ENCODE results near the gene TNPO3.
"Not testable (repeated sequence)": the region's sequence is repeated elsewhere in the genome, so short reads cannot be mapped to it uniquely, and the experiment has no call there.

Gene TNPO3

GRCh38 chr7:128963327-128963757 lies 91.6 kb downstream of the TNPO3 start:
- DNase-seq (ENCODE audit: extremely low read depth in 1 of 2, low read depth in 1 of 2), result no peak

- DNase-seq (ENCODE audit: extremely low read depth in 1 of 2, low read depth in 1 of 2), result no peak
Measured at GRCh38 chr7:128962899-128963298, 92.0 kb downstream of the TNPO3 start.

GRCh38 chr7:128961030-128961659 lies 93.8 kb downstream of the TNPO3 start:
- no peak for DNase-seq (ENCODE audit: extremely low read depth in 1 of 2, low read depth in 1 of 2)

GRCh38 chr7:128959296-128959695 lies 95.6 kb downstream of the TNPO3 start:
- no peak for DNase-seq (ENCODE audit: extremely low read depth in 1 of 2, low read depth in 1 of 2)

GRCh38 chr7:128955981-128956380 lies 98.9 kb downstream of the TNPO3 start:
- no peak for DNase-seq (ENCODE audit: extremely low read depth in 1 of 2, low read depth in 1 of 2)

- no peak for DNase-seq (ENCODE audit: extremely low read depth in 1 of 2, low read depth in 1 of 2)
Measured at GRCh38 chr7:128954830-128955802, 99.8 kb downstream of the TNPO3 start.

GRCh38 chr7:128954150-128954549 lies 100.8 kb downstream of the TNPO3 start:
- no peak for DNase-seq (ENCODE audit: extremely low read depth in 1 of 2, low read depth in 1 of 2)

GRCh38 chr7:128951296-128951695 lies 103.6 kb downstream of the TNPO3 start:
- DNase-seq (ENCODE audit: extremely low read depth in 1 of 2, low read depth in 1 of 2), result no peak

- DNase-seq (ENCODE audit: extremely low read depth in 1 of 2, low read depth in 1 of 2), result no peak
Measured at GRCh38 chr7:128948976-128949760, 105.7 kb downstream of the TNPO3 start.

- DNase-seq (ENCODE audit: extremely low read depth in 1 of 2, low read depth in 1 of 2), result no peak
Measured at GRCh38 chr7:128948312-128948973, 106.5 kb downstream of the TNPO3 start.

- no peak for DNase-seq (ENCODE audit: extremely low read depth in 1 of 2, low read depth in 1 of 2)
Measured at GRCh38 chr7:128947854-128948253, 107.1 kb downstream of the TNPO3 start.

GRCh38 chr7:128946936-128947830 lies 107.7 kb downstream of the TNPO3 start:
- DNase-seq (ENCODE audit: extremely low read depth in 1 of 2, low read depth in 1 of 2), result no peak

- no peak for DNase-seq (ENCODE audit: extremely low read depth in 1 of 2, low read depth in 1 of 2)
Measured at GRCh38 chr7:128945668-128946366, 109.1 kb downstream of the TNPO3 start.

GRCh38 chr7:128944487-128945236 lies 110.2 kb downstream of the TNPO3 start:
- no peak for DNase-seq (ENCODE audit: extremely low read depth in 1 of 2, low read depth in 1 of 2)

- DNase-seq (ENCODE audit: extremely low read depth in 1 of 2, low read depth in 1 of 2), result not testable (repeated sequence)
Measured at GRCh38 chr7:128943251-128943650, 111.7 kb downstream of the TNPO3 start.

- no peak for DNase-seq (ENCODE audit: extremely low read depth in 1 of 2, low read depth in 1 of 2)
Measured at GRCh38 chr7:128941946-128942526, 112.9 kb downstream of the TNPO3 start.

GRCh38 chr7:128941323-128941890 lies 113.5 kb downstream of the TNPO3 start:
- no peak for DNase-seq (ENCODE audit: extremely low read depth in 1 of 2, low read depth in 1 of 2)
